Amygdala (tissue), 56 donors: ENCODE results near the gene MAST2.
A peak's percentile ranks its signal among the peaks of the same experiment; 100 is the strongest.
"Not testable (repeated sequence)": the region's sequence is repeated elsewhere in the genome, so short reads cannot be mapped to it uniquely, and the experiment has no call there.

Source experiments
- DNase-seq, 56 donors: peaks; one replicate each; lab custom pipeline; 2025; lab: John Stamatoyannopoulos, UW

The MAST2 gene

GRCh38 chr1:45887156-45887842 lies 83.9 kb downstream of the MAST2 start:
- DNase-seq: no peak

DNA sequence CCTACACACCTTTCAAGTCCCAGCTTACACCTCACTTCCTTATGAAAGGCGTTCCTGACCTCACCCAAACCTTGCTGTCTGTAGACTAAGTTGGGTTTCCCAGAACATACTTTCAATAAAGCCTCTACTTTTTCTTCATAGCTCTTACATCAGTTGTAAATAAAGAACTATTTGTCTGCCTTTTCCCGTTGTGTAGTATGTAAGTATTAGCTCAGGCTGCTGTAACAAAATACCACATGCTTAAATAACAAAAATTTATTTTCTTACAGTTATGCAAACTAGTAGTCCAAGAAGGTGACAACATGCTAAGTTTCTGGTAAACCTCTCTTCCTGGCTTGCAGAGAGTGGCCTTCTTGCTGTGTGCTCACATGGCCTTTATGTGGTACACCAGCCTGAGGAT lies 86.7 kb downstream of the MAST2 start:
- no peak for DNase-seq

DNA sequence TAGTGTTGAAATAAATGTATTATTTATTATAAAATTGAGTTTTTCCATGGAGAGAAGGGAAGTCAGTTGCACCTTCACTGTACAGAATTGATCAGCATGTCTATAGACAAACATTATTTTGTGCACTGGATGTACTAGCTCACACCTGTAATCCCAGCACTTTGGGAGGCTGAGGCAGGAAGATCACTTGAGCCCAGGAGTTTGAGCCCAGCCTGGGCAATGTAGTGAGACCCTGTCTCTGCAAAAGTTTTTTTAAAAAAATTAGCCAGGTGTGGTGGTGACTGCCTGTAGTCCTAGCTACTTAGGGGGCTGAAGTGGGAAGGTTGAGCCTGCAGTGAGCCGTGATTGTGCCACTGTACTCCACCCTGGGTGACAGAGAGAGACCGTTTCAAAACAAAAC lies 87.7 kb downstream of the MAST2 start:
- no peak for DNase-seq

- peak in 1 of 56 donors; percentile 4 for DNase-seq
Measured at GRCh38 chr1:45892068-45892785, 88.8 kb downstream of the MAST2 start.

DNA sequence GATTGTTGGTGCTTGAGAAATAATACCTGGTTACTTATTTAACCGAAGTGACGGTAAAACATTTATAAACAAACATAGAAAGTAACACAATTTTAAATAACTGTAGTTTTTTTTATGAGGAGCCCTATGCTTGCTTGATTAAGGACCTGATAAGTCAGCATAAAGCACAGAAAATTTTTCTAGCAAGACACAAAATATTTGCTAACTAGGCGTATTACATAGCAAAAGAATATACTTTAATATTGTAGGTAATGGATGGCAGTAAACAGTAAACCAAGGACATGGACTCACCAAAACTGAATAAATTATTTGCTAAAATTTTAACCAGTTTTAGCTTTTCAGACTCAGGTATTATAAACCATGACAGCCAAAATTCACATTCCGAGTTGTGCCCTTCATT lies 90.9 kb downstream of the MAST2 start:
- DNase-seq: no peak

DNA sequence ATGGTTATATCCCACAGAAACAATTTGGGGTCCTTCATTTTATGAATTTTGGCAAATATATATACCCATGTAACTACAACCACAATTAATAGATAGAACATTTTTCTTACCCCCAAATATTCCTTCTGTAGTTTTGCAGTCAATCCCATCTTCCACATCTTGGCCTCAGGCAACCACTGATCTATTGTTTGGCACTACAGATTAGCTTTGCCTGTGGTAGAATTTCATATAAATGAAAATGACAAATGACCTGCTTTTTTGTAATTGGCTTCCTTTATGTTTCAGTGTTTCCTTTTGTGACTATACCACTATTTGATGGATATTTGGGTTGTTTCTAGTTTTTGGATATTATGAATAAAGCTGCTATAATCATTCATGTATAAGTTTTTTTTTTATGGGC lies 91.5 kb downstream of the MAST2 start:
- no peak for DNase-seq

GRCh38 chr1:45895406-45895805 lies 92.0 kb downstream of the MAST2 start:
- DNase-seq: no peak

DNA sequence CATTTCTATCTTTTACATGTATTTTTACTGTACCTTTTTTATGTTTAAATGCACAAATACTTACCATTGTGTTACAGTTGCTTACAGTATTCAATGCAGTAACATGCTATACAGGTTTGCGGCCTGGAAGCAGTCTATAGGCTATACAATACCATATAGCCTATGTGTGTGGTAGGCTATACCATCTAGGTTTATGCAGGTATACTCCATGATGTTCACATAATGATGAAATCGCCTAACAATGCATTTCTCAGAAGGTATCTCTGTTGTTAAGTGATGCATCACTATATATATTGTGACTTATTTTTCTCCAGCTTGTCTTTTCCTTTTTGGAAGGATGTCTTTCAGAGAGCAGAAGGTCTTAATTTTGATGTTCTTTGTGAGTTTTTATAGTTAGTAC lies 103.5 kb downstream of the MAST2 start:
- DNase-seq: no peak

DNA sequence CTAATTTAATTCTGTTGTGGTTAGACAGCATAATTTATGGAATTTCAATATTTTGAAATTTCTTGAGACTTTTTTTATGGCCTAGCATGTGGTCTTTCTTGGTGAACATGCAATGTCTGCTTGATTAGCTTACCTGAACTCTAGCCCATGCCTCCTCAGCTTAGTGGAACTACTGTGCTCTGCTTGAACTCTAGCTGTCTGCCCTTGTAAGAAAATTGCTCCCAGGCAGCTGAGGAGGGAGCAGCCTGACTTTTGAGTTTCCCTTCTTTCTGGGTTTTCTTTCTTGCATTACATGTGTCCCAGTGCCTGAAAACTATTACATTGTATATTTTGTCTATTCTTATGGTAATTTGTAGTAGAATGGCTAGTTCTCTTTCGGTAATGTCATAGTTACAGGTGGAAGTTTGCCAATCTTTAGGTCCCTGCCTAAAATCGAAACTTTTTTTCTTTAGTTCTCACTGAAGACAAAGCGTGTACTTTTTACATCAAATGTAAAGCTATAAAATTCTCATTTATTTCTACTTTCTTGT lies 105.3 kb downstream of the MAST2 start:
- no peak for DNase-seq

GRCh38 chr1:45911634-45912033 lies 108.2 kb downstream of the MAST2 start:
- DNase-seq: no peak

DNA sequence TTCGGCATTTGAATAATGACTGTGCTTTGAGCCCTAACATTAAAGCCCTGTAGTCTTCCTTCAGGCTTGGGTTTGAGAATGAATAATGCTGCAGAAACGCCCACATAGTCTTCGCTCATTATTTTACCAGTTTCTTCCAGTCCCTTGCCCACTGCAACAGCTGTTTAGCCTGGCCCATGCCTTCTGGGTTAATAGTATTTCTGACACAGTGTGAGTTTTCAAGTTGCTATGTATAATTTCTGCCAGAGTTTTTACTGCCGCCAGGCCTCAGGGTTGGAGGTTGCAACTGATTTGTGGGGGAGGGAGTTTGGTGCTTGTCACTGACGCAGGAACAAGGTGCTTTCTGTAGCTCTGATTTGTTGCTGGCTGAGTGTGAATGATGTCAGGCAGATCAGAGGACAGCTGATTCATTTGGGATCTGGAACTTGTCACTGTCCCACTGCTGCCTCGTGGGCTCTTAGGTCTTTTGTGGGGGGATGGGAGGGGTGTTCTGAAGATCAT lies 109.8 kb downstream of the MAST2 start:
- peak in 11 of 56 donors; percentile 1 to 41 (median 13) for DNase-seq

DNA sequence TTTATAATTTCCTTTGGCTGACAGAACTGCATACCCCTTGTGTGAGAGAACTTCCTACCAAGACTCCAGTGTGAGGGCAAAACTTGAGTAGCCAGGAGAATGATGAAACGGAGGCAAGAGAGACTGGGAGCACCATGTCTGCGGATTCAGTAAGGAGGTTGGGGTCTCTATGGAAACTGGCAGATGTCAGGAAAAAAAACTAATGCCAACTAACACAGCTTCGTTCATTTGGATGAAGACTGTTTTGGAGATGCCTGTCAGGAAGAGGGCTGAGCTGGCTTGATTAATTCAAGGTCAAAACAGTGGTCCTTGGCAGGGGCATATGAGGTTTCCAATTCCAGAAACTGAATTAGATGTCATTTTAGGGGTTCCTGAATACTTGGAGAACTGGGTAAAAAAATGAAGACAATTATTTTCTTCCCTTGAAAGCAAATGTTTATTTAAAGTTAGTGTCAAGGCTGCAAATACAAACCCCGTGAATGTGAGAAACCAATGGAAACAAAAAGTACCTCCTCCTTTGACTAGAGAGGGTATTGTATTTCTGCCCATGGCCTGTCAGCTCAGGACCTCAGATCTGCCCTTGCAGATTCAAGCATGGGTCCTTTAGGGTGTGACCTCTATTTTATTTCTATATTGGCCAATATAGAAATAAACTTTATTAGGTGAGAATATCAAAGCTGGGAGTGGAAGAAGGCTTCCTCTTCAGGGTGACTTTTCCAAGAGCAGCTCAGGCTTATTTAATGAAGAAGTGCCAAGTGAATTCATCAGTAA lies 110.5 kb downstream of the MAST2 start:
- peak in 1 of 56 donors; percentile 27 for DNase-seq

DNA sequence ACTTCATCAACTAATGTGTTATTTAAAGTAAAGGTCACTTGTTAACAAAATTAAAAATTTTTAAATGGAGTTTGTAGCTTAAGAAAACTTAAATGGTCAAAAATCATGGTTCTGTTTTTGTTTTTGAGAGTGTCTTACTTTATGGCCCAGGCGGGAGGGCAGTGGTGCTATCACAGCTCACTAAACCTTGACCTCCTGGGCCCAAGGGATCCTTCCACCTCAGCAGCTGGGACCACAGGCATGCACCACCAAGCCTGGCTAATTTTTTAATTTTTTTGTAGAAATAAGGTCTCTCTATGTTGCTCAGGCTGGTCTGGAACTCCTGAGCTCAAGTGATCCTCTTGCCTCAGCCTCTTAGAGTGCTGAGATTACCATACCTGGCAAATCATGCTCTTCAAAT lies 111.4 kb downstream of the MAST2 start:
- no peak for DNase-seq

GRCh38 chr1:45922374-45922773 lies 119.0 kb downstream of the MAST2 start:
- DNase-seq: no peak

DNA sequence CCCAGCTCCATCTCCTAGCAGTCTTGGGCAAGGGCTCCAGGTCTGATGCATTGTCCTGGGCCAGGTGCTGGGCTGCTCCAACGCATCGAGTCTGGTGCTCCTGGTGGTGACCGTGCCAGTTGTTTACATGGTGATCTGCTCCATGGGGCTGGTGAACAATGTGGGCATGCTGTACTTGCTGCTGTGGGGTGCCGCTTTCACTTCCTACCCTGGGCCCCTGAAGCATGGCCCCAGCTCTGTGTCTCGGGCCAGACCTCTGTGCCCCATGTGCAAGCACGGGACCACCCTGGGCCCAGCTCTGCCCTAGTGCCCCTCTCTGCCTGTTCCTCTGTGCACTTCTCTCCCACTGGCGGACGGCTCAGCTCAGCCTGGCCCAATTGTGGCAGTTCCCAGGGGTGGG lies 119.4 kb downstream of the MAST2 start:
- no peak for DNase-seq

GRCh38 chr1:45923343-45923742 lies 119.9 kb downstream of the MAST2 start:
- no peak for DNase-seq

DNA sequence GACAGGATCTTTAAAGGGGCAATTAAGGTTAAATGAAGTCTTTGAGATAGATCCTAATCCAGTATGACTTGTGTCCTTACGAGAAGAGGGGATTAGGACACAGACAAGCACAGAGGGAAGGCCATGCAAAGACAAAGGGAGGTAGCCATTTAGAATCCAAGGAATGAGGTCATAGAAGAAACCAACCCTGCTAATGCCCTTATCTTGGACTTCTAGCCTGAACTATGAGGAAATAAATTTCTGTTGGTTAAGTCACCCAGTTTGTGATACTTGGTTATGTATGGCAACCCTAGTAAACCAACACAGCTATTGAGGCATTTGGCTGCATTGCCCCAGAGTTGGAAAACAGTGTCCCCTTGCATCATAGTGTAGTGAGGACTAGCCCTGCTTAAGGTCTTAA lies 121.3 kb downstream of the MAST2 start:
- no peak for DNase-seq

DNA sequence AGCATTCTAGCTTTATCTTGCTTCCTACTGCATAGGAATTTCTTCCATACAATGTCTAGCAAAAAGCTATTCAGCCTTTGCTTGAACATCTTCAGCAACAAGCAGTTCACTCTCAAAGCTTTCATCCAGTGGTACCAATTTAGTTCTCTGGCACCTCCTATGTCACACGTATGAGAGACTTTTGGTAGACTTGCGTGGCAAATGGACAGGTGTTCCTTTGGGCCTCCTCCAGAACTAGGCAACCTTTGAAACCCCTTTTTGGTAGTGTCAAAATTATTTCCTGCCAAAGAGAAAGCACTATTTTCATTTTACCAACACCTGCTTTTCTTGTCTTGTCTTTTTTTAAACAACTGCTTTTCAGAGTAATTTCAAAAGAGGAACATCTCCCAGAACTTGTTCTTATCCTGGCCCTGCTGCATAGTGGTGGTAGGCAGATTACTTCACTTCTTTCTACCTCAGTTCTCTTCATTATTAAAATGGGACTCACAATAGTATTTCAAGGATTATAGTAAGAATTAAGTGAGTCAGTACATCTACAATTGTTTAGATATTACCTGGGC lies 122.4 kb downstream of the MAST2 start:
- no peak for DNase-seq

GRCh38 chr1:45926330-45926729 lies 122.9 kb downstream of the MAST2 start:
- no peak for DNase-seq

- not testable (repeated sequence) for DNase-seq
Measured at GRCh38 chr1:45927231-45927915, 124.0 kb downstream of the MAST2 start.
